Medulla oblongata (tissue), 1 donor: ENCODE data around the gene PRG3.
"Not testable (repeated sequence)": the region's sequence is repeated elsewhere in the genome, so short reads cannot be mapped to it uniquely, and the experiment has no call there.

Experiments
- DNase-seq: peaks from one replicate; pipeline ENCODE4 v3.0.0-alpha.2; 2015; ENCODE audit errors: extremely low spot score

The PRG3 gene

DNA sequence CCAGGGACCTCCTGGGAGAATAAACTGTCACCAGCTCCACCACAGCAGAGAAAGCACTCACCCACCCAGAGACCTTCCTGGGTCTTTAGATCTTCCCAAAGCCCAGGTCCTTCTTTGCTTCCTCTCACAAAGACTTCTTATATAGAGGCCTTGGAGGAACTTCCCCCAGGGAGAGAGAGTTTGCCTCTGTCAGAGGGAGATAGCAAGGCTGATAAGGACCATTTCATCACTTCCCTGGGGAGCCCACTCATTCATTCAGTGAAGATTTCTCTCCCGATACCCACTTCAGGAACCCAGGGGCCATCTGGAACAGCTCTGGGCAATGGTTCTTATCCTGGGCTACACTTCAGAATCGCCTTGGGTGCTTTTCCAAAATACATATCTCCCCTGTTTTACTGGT, 9.6 kb upstream of the PRG3 start, which contains the start of gene PRG2:
PRG2 (minus strand) TSS at position 116 of the 400 bp plus-strand sequence. CDS start 706 bp downstream, outside the sequence.
- DNase-seq, result no peak

DNA sequence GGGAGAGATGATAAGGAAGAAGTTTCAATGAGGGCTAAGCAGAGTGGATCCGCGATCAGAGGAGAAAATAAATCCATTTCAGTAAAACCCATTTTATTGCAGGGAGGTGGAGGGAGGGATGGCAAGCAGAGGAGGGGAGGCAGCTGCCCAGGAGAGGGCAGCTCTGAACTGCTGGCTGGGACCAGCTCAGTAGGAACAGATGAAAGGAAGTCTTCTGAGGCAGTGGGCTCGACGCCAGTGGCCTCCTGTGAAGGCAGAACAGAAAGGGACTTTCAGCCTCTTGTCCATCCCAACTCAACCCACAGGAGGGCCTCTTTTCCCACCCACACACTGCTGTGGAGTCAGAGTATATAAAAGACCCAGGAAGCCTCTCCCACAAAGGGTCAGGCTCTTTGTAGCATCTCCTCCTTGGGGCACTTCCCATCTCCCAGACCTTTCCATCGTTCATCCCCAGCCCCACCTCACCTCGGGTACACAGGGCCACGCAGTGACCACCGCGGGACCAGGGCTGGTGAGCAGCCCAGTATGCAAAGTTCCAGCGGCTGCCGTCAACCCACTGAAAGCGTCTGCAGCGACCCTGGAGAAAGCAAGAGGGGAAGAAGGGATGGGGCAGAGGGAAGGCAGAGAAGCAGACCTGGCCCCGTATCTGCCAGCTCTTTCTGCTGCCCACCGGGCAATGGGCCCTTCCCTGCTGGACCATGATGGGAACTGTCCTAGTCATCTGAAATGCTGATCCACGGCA, 6.5 kb upstream of the PRG3 start:
- peak; percentile 72 for DNase-seq

DNA sequence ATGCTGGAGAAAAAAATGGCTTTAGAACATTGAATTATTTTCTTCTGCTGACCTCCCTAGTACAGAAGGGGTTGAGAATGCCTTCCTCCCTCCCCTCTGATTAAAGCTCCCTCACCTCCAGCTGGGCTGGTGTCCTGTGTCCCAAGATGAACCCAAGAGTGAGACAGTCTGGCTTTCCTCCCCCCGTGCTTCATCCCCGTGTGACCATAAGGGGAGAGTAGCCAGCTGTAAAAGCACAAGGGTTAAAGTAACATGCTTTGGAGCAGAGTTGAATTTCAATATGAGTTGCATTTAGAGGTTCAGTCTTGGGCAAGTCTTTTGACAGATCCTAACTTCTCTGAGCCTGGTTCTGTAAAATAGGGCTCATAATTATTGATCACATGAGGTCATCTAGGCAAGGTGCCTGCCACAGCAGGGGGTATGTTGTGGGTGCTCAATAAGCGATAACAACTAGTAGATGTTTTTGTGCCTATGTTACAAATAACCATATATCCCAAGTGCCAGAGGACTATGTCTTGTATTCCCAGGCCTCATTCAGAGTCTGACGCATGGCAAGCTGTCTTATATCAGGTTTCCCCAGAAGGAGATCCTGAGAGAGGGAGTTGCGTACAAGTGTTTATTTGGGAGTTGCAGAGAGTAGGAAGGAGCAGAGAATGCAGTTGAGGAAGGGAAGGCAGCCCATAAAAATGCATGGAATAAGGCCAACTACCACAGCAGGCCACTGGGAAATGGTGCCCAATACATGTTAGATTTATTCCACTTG, 5.4 kb upstream of the PRG3 start:
- DNase-seq, result no peak

DNA sequence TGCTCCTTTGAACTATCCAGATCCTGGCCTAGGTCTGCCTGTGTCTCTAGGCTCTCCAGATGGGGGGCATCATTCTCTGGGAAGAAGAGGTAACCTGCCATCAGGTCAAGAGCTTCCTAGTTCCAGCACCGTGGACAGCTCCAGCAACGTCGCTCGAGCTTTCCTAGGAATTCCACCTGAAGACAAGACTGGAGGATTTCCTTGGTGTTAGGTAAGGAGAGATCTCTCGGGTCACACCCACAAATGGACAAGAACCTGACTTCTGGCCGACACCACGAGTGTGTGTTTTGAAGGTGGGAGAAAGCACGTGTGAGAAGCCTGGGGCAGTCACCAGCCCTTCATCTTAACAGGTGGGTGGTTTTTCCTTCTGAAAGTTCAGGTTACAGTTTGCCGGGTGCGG, 1.2 kb downstream of the PRG3 start:
- no peak for DNase-seq

DNA sequence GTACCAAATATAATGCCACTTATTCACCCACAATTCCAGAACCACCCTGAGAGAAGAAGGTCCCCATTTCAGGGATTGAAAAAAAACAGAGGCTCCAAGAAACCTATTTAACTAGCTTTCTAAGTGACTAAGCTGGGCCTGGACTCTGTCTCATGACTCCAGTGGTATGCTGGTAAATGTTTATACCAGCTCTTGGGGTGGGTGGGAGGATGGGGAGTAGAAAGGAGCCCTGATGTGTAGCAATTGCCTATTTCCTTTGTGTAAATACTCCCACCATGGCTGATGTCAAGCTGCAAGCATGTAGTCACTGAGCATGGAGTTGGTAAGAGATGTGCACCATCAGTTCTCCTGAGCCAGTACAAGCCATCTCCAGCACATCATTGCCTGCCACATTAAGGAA, 2.8 kb downstream of the PRG3 start:
- DNase-seq, result no peak

DNA sequence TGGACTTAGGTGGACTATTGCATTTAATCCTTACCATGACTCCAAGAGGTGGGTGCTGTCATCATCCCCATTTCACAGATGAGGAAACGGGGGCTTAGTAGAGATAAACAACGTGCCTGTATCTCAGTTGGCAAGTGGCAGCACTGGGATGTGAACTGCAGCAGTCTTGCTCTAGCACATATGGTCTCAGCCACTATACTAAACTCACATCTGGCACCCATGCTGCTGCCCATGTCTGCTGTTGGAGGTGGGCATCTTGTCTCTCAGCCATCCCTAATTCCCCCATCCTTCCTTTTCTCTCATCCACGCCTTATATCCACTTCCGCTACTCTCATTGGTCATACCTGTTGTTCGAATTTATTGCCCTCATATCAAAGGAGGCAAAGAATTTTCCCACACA, 3.8 kb downstream of the PRG3 start:
- DNase-seq, result no peak

DNA sequence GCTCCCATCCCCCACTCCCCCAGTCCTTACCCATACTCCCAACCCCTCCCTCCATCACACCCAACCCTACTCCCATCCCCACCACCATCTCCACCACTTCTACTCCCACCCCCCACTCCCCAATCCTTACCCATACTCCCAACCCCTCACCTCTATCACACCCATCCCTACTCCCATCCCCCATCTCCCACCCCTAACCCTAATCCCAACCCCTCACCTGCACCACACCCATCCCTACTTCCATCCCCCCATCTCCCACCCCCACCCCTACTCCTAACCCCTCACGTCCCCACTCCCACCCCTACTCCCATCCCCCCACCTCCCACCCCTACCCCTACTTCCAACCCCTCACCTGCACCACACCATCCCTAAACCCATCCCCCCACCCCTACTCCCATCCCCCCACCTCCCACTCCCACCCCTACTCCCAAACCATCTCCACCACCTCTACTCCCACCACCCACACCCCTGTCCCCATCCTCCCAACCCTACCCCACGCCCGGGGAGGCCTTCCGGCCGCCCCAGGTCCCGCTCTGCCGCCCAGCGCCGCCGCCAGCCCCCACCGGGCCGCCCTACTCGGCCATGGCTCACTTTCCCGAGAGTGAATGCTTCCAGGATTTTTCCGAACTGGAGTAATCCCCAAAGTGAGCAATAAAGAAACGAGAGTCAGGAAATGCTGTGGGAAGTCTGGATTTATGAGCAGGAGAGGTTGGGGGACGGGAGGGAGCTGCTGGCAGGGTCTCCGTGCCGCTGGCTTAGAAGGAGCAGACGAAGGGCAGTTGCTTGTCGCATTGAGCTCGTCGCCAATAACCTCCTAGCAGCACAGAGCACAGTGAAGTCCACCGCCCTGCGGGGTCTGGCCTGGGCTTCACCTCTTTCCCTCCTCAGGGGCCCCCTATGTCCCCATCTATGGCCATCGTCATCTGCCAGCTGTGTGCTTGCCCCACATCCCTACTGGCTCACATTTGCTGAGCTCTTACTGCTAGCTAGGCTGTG, 4.6 kb downstream of the PRG3 start:
- DNase-seq, result no peak

DNA sequence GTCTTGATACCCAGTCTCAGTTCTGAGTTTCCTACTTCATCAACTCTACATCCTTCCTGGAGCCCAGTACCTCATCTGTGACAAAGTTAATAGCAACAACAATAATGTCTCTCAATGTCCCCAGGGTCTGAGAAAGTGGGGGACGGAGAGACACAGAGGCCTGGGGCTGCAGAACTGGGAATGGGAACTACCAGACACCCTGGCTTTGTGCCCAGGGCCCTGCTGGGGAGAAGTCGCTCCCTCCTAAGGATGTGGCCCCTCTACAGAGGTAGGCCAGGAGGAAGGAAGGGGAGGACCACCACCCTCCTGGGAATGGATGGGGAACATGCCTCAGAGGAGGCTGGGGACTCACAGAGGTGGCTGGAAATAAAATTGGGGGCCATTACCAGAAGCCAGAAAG, 5.5 kb downstream of the PRG3 start:
- no peak for DNase-seq

DNA sequence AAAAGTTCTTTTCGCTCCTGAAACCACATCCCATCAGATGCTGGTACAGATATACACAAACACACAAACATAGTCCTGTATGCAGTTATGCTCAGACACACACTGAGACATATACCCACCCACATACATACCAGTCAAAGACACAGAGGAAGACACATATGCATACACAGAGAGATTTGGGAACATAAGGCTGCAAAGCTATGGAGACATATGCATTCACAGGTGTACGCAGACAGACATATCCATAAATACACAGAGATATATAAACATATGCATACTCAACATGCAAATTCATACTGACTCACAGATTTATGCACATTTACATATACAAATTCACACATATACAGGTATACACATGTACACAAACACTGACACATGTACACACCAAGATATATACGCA, 6.0 kb downstream of the PRG3 start:
- no peak for DNase-seq

DNA sequence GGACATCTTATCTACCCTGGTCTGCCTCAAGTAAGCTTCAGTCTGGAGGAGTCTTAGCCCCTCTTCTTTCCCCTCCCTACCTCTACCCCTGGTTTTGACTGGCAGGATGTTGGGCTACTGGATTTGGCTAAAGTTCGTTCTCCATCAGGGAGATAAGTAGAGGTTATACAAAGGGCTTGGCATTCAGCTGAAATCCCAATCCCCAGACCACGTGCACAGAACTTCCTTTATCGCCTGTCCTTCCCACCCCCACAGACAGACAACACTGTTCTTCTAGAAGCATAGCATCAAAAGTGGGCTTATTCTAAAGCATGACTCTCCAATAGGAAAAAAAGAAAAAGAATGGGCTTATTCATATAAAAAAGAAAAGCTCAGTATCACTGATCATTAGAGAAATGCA, 7.8 kb downstream of the PRG3 start:
- no peak for DNase-seq

DNA sequence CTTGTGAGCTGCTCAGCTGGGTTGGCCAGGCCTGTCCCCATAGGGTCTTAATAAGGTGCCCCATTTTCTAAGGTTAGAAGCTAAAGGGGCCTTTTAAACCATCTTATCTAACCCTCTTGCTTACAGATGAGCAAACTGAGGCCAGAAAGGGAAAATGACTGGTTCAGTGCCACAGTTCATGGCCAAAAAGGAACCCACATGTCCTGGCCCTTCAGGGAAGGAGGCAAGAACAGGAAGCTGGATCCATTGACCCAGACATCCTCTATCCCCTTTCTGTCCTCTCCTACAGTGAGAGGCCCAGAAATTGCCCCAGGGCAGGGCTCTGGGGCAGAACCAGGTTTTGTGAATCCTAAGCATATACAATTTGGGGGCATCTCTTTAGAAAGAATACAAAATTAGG, 10.0 kb downstream of the PRG3 start:
- no peak for DNase-seq

DNA sequence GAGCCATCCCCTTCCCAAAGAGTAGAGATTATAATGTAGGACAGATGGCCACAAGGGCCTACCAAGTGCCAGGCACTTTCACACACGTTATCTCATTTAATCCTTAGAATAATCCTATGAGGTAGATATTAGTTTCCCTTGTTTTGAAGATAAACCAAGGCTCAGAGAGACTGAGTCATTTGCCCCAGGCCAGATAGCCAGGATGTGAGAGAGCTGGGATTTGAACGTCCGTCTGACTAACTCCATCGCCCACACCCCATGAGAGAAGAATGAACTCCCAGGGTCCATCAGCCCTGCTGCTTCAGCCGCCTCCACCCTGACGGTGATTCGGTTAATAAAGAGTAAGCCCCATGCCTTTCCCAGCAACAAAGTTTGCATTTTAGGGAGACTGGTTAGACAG, 10.7 kb downstream of the PRG3 start:
- no peak for DNase-seq

DNA sequence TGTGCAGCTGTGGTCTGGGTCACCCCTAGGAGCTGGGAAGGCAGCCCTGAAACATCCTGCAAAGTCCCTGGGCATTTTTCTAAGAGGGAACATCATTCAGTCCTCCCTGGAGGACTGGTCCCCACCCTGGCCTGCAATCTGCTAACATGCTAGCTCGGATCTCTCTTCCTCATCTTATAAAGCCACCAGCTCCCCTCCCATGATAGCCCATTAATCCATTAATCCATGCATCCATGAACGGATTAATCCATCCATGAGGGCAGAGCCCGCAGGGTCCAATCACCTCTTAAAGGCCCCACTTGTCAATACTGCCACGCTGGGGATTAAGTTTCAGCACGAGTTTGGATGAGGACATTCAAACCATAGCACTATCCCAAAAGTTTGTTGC, 12.1 kb downstream of the PRG3 start:
- no peak for DNase-seq

DNA sequence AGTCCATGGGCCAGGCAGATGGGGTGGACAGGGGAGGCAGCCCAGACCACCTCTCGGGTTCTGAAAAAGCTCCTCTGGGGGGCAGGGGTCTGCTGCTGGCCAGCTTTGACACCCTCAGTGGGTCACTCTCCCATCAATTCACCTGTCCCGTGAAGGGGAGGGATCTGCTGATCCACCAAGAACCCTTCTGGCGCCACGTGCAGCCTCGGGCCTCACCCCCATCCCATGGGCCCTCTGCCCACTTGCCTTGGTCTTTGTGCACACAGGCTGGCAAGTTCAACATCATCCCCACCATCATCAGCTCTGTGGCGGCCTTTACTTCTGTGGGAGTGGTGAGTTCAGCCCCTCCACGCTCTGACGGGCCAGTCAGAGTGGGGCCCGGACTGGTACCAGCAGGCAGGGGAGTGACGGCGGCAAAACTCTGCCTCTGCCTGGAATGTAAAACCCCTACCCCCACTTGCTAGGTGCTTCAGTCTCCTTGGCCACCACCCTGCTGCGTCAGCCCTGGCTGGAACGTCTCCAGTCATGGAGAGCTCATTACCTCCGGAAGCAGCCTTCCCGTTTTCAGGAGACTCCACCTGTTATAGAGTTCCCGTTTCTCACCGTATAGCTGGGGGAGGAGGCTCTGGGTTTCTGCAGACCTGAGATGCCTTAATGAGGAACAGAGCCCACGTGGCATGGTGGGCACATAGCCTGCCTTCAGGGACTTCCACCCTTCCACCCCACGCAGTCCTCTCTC, 12.7 kb downstream of the PRG3 start:
- no peak for DNase-seq

DNA sequence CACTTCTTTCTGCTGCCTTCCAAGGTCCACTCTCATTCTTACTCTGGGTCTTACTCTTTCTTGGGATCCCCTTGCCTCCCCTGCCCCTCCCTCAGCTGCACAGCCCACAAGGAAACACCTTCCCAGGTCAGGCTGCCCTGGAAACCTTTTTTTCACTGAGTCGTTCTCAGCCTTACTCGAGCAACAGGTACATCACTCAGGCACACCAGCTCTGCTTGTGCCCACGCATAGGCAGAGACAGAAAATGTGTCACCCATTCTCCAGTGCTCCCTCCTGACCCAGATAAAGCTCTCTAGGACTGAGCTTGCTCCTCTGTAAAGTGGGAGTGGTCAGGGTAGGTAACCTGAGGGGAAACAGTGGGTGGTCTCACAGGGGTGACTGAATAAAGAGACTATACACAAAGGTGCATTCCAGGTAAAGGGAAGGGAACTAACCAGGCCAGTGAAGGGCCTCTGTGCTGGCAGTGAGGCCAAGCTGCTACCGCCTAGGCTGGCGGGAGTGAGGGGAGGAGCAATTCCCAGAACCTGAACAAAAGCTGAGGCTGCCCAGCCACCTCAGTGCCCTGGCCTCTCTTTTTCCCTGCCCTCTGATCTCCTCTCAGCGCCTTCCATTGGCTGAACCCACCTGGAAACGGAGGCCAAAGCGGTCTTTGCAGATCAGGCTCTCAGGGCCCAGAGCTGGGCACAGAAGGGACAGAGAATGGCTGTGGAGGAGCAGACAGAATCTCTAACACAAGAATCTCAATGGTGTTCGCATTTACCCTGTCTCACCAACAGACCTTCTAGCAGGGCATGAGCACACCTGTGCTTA, 15.9 kb downstream of the PRG3 start:
- no peak for DNase-seq

DNA sequence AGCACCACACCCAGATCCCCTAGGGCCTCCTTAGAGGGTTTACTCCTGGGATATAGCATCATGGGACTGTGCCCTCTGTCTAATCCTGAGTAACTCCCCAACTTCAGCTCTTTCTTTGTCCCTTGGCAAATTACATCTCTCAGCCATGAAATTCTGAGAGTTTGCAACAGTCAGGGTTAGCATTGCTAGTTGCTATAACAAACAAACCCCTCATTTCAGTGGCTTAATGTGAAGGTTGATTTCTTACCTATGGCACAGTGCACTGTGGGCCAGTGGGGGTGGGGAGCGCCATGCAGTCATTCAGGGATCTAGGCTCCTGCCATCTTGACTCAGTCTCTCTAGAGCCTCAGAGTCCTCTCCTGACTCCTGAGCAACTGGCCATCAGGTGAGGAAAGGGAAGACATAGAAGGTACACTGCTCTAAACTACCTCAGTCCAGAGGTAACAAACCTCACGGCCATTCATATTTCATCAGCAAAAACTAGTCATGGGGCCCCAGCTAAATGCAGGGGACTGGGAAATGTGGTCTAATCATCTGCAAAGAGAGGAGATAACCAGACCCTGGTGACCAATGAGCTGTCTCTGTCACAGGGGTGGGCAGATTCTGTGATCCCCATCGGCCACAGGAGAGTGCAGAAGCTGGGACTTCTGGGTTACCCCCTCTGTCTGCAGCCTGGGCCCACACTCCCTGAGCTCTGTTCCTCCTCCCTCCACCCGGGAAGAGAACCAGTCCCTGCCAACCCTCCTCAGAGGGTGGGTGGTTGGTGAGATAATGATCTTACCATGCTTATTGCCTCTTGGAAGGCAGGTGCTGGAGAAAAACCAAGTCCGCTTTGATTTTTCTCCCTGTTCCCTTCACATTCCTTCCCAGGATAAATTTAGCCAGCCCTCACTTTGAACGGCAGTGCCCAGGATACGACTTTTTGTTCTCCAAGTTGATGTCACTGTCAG, 17.5 kb downstream of the PRG3 start:
- no peak for DNase-seq

DNA sequence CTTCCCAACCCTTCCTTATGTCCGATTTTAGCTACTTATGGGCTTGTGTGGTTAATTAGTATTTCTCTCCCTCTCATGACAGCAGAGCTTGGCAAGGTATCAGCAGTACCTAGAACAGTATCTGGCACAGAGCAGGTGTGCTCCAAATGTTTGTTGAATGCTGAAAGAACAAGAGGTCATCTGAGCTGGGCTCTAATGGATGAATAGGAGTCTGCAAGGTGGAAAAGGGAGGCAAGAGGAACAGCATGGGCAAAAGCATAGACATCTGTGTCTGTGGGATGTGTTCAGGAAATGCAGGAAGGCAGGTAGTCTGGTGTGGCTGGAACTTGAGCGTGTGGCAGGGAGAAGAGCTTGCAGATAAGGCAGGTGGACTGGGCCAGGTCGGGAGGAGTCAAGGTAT, 19.0 kb downstream of the PRG3 start:
- DNase-seq, result no peak

DNA sequence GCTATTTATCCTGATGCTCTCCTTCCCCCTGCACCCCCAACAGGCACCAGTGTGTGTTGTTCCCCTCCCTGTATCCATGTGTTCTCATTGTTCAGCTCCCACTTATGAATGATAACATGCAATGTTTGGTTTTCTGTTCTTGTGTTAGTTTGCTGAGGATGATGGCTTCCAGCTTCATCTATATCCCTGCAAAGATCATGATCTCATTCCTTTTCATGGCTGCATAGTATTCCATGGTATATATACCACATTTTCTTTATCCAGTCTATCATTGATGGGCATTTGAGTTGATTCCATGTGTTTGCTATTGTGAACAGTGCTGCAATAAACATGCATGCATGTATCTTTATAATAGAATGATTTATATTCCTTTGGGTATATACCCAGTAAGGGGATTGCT, 19.5 kb downstream of the PRG3 start:
- DNase-seq, result not testable (repeated sequence)

DNA sequence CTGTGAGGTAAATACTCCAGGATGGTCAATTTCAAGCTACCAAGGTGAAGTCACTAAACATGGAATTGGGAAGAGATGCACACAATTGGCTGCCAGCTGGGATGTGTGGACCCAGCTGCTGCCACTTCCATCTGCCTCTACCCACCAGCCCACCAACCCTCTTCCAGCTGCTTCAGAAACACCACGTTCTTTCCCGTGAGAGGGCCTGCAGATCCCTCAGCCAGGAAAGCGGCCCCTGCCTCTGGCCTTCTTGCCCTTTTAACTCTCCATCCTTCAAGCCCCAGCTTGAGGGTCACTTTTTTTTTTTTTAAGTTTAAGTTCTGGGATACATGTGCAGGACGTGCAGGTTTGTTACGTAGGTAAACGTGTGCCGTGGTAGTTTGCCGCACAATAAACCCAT, 20.0 kb downstream of the PRG3 start:
- DNase-seq, result no peak
